H1 (cell line): ENCODE results near the gene COX14. TPM values are rescaled to one million over a fixed set of nuclear protein-coding genes. Genes with fewer than 3 reads are reported as not detected.

Source experiments
- ASH2L ChIP-seq: fragments of 200-600, 300-600 bp; sonication (generic); IDR thresholded peaks from one replicate; pipeline ENCODE4 v1.7.1; 2017; ENCODE audit warnings: low read length
- CTCF ChIP-seq, 3 experiments: IDR thresholded peaks; 1 replicate in 2 of 3; 2 replicates in 1 of 3; pipeline versions ENCODE4 v1.5.1 to v1.6.1; 2011; ENCODE audit warnings: low read length in 3 of 3, mild to moderate bottlenecking in 3 of 3, inconsistent platforms in 2 of 3, low read depth in 1 of 3, moderate library complexity in 1 of 3; ENCODE audit not compliant: insufficient read depth in 1 of 3; ENCODE audit errors: control extremely low read depth in 1 of 3
- HDAC6 ChIP-seq: IDR thresholded peaks from one replicate; pipeline ENCODE4 v1.7.1; 2012; ENCODE audit warnings: low read depth, mild to moderate bottlenecking, inconsistent platforms, low read length, moderate library complexity
- JUND ChIP-seq: IDR thresholded peaks from 2 replicates; pipeline ENCODE4 v1.6.1; 2011; ENCODE audit warnings: mild to moderate bottlenecking, improper control_type of control experiment, low read length
- NANOG ChIP-seq: IDR thresholded peaks from 2 replicates; pipeline ENCODE4 v1.6.1; 2011; ENCODE audit warnings: low read length, low read depth, mild to moderate bottlenecking, inconsistent platforms; ENCODE audit not compliant: insufficient read depth, poor library complexity, severe bottlenecking
- PHF8 ChIP-seq: fragments of 200-600 bp; sonication (generic); conservative IDR thresholded peaks from 2 replicates; pipeline ENCODE4 v1.7.1; 2012; ENCODE audit warnings: low read depth, mild to moderate bottlenecking, inconsistent platforms, low read length, moderate library complexity
- POLR2A ChIP-seq, 2 experiments: IDR thresholded peaks; 1 replicate in 1 of 2; 2 replicates in 1 of 2; pipeline ENCODE4 v1.6.1; 2011; ENCODE audit warnings: low read depth in 2 of 2, low read length in 2 of 2, mild to moderate bottlenecking in 2 of 2; ENCODE audit errors: control extremely low read depth in 1 of 2
- POLR2AphosphoS5 ChIP-seq: IDR thresholded peaks from 2 replicates; pipeline ENCODE4 v1.6.1; 2011; ENCODE audit warnings: low read depth, low read length
- RBBP5 ChIP-seq: IDR thresholded peaks from 2 replicates; pipeline ENCODE4 v1.7.1; 2012; ENCODE audit warnings: low read depth, mild to moderate bottlenecking, inconsistent platforms, low read length, moderate library complexity, borderline replicate concordance
- SP1 ChIP-seq: IDR thresholded peaks from 2 replicates; pipeline ENCODE4 v1.6.1; 2011; ENCODE audit warnings: low read depth, low read length
- SRF ChIP-seq: IDR thresholded peaks from 2 replicates; pipeline ENCODE4 v1.6.1; 2011; ENCODE audit warnings: mild to moderate bottlenecking, low read depth, low read length, moderate library complexity
- TBP ChIP-seq: IDR thresholded peaks from 2 replicates; pipeline ENCODE4 v1.6.1; 2011; ENCODE audit warnings: low read depth, low read length, improper control_type of control experiment
- YY1 ChIP-seq: IDR thresholded peaks from 2 replicates; pipeline ENCODE4 v1.6.1; 2011; ENCODE audit warnings: low read depth, mild to moderate bottlenecking, low read length
- polyA plus RNA-seq, 7 experiments: library from polyadenylated mRNA; depleted of rRNA in 3 of 7; stranded (reverse) in 5 of 7; unstranded in 2 of 7; fragments of >200 nt in 5 of 7; fragments of 200-250 nt in 2 of 7; gene quantifications; 1 replicate in 5 of 7; 2 replicates in 1 of 7; 4 replicates in 1 of 7; pipeline versions ENCODE4 v1.2.1 to v1.2.3, GENCODE V29; 2011 to 2013; ENCODE audit warnings: missing spikeins in 2 of 7, mixed read lengths in 2 of 7
- total RNA-seq: library from RNA; stranded (reverse); fragmentation: NEBNext Ultra II Directional; extraction: Animal tissue kit (Norgen Biotek cat#: 25700); gene quantifications from 2 replicates; pipeline ENCODE4 v1.2.1, GENCODE V29; 2021

Gene COX14
- total and polyA plus RNA-seq, 2 of the 8 experiments (the other 6 are each of a cell fraction or from before 2014, with no cell fraction given): 40.1 to 102 TPM

GRCh38 chr12:50167049-50167828 lies 55.2 kb downstream of the COX14 start, which contains the start of gene CERS5 (continued):
- TF ChIP-seq POLR2A (IDR thresholded peaks at IDR 0.05; ENCODE audit: control extremely low read depth in 1 of 2, low read depth in 2 of 2, low read length in 2 of 2): peak; percentile 62 to 88
- peak; percentile 79 for TF ChIP-seq YY1
- no peak for TF ChIP-seq HDAC6
- no peak; a peak in 1 of 4 replicates for TF ChIP-seq CTCF (IDR thresholded peaks at IDR 0.05; ENCODE audit: control extremely low read depth in 1 of 3, insufficient read depth in 1 of 3, low read depth in 1 of 3, low read length in 3 of 3)
- peak; percentile 53 for TF ChIP-seq SP1
- peak; percentile 79; the same call in 1 of the 2 replicates for TF ChIP-seq TBP
- peak; percentile 93 for TF ChIP-seq ASH2L
- TF ChIP-seq SRF: no peak
- 0 out of 2 replicates have a peak, but pooled peaks have one; percentile 7 for TF ChIP-seq JUND
- peak; percentile 68; the same call in 1 of the 2 replicates for TF ChIP-seq RBBP5
- no peak for TF ChIP-seq NANOG
- peak; percentile 97 for TF ChIP-seq PHF8
- TF ChIP-seq POLR2AphosphoS5: peak; percentile 85
